Measurements from ENCODE around the gene COPB1. TPM values are rescaled to one million over a fixed set of nuclear protein-coding genes. Genes with fewer than 3 reads are reported as not detected.
A peak's percentile ranks its signal among the peaks of the same experiment; 100 is the strongest.

Gene COPB1
- total RNA-seq, 4 donors from 2014 or later = 30.7 to 91.9 (median 60.9) TPM

DNA sequence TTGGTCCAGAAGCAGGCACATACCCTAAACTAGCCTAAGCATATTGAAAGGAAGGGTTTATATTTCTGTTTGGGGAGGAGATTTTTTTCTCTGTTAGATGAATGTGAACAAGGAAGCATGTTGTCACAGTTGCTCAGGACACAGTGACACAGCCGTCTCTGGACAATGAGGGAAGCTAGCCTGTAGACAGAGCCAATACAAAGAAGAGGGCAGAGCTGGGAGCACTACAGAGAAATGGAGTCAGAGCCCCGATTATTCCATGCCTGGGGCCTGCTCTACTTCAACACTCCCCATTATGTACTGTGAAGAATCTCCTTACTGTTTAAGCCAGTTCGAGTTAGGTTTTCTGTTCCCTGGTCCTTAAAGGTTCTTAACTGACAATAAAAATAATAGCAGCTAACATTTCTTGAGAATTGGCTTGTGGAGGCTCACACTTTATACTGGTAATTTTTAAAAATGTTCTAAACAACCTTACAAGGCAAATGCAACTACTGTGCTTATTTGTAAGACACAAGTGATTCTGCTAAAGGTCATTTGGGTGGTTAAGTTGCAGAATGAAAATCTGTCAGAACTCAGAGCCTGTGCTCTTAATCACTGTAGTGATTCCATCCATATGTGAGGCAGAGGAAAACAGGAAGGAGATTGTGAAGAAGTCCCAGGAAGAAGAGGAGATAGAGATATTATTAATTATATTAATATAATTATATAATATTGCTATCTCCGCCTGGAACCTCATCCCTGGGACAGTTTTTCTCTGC, 81.8 kb downstream of the COPB1 start:
- no peak for TF ChIP-seq POLR2A (IDR thresholded peaks at IDR 0.05)
- no peak for TF ChIP-seq EP300 (IDR thresholded peaks at IDR 0.05; ENCODE audit: low read depth)
- TF ChIP-seq, protein P1, sequence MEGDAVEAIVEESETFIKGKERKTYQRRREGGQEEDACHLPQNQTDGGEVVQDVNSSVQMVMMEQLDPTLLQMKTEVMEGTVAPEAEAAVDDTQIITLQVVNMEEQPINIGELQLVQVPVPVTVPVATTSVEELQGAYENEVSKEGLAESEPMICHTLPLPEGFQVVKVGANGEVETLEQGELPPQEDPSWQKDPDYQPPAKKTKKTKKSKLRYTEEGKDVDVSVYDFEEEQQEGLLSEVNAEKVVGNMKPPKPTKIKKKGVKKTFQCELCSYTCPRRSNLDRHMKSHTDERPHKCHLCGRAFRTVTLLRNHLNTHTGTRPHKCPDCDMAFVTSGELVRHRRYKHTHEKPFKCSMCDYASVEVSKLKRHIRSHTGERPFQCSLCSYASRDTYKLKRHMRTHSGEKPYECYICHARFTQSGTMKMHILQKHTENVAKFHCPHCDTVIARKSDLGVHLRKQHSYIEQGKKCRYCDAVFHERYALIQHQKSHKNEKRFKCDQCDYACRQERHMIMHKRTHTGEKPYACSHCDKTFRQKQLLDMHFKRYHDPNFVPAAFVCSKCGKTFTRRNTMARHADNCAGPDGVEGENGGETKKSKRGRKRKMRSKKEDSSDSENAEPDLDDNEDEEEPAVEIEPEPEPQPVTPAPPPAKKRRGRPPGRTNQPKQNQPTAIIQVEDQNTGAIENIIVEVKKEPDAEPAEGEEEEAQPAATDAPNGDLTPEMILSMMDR (IDR thresholded peaks at IDR 0.05) = no peak
- TF ChIP-seq POLR2AphosphoS5 (IDR thresholded peaks at IDR 0.05) = no peak
- H3K27ac ChIP-seq = peak overlapping the region in 3 of 4 donors; percentile 7 to 46 (median 35)
- 73 to 82% methylated on average over 2 to 4 of the region's 4 CpGs for WGBS, 2 donors (ENCODE audit: low coverage in 1 of 2)
- no peaks in the 10 kb centered on the region for H3K9me3 ChIP-seq
- no peak overlapping the region for H3K4me3 ChIP-seq
- peaks cover under 1 to 6% (median 4%) of the 10 kb centered on the region in 4 donors for H3K4me1 ChIP-seq
- in situ Hi-C loops (cut with MboI; ENCODE audit: low pct_ligation_motif_present in 1 of 4, low pct_unique_long_range_greater_than_20kb in 1 of 4, low sequenced_read_pairs in 3 of 4) = loop anchor here in 1 of 4 donors (25.0 kb wide), 1 partner anchor 130 kb away; no protein-coding TSS in a partner anchor
- DNase-seq = no peak
- intact Hi-C loops (cut with DNase I; ENCODE audit: low total_unique reads) = no loop called here
- no peaks in the 10 kb centered on the region for H3K27me3 ChIP-seq
- no peaks in the 10 kb centered on the region for H3K36me3 ChIP-seq

DNA sequence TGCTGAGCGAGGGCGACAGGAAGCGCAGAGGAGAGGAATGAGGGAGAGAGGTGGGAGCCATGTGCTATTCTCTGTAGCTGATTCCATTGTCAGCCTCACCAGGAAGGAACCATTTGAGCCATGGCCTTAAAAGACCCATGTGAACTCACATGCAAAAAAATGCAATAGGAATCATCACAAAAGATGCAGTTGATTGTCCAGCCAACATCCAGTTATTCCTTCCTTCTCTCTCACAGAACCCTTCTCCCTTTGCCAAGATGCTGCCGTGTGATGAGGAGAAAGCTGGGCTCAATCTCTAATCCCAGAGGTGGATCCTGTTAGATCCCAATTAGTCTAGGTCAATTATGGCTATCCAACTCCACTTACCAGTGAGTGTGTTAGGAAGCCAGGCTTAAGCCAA, 82.4 kb downstream of the COPB1 start:
- Histone ChIP-seq H3K27me3 (no peaks in the 10 kb centered on the region), H3K27ac (peak overlapping the region in 2 of 4 donors; percentile 7 to 46), H3K4me1 (peaks cover 0 to 6% (median 2%) of the 10 kb centered on the region in 4 donors), H3K36me3 (no peaks in the 10 kb centered on the region), H3K9me3 (no peaks in the 10 kb centered on the region), H3K4me3 (no peak overlapping the region)
- in situ Hi-C loops (cut with MboI; ENCODE audit: low pct_ligation_motif_present in 1 of 4, low pct_unique_long_range_greater_than_20kb in 1 of 4, low sequenced_read_pairs in 3 of 4) = loop anchor here in 1 of 4 donors (25.0 kb wide), 1 partner anchor 130 kb away; no protein-coding TSS in a partner anchor
- intact Hi-C loops (cut with DNase I; ENCODE audit: low total_unique reads) = no loop called here
- TF ChIP-seq POLR2A (IDR thresholded peaks at IDR 0.05) = no peak
- no peak for TF ChIP-seq POLR2AphosphoS5 (IDR thresholded peaks at IDR 0.05)
- no peak for TF ChIP-seq EP300 (IDR thresholded peaks at IDR 0.05; ENCODE audit: low read depth)
- TF ChIP-seq, protein P1 (IDR thresholded peaks at IDR 0.05) = no peak
- DNase-seq = no peak
- WGBS, 2 donors (ENCODE audit: low coverage in 1 of 2) = 60 to 90% methylated on average over 4 of the region's 4 CpGs

DNA sequence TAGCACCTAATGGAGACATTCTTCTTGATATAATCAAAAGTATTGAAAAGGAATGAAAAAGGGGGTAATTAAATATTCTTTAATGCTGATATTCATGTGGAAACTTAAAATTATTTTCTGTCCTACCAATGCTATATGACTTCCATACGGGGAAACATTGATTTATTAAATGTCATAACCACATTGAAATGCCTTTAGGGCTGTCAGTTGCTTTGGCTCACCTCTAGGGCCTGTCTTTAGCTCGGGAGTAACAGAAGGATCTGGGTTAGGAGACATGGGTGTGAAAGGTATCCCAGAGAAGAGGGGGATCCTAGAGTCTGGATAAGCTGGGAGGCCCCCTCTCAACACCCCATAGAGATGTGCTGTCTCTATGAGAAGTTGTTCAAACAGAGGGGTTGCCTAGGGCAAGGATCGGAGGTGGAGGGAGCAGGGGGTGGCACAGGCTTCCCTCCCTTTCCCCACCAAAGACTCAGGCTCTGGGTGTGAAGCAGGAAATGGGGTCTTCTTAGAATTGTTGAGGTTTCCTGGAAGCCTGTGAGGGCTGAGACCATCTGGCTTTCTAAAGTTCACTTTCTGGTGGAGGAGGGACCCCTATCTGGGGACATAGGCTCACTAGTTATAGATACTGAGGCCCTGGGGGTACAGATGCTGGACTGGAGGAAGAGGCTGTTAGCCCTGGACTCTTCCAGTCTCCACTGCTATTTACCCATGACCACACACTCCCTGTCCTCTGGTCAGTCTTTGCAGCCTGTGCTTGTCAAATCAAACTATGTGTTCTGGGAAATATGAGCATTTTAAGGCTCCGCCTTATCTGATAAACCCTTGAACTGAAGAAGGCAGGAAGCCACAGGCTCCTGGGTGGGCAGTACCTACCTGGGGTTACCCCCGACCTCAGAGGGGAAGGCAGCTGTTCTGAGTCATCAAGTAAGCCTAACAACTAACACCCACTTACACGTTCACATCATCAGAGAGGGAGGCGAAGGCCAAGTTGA, 84.8 kb downstream of the COPB1 start:
- in situ Hi-C loops (cut with MboI; ENCODE audit: low pct_ligation_motif_present in 1 of 4, low pct_unique_long_range_greater_than_20kb in 1 of 4, low sequenced_read_pairs in 3 of 4) = loop anchor here in 1 of 4 donors (25.0 kb wide), 1 partner anchor 127 kb away; no protein-coding TSS in a partner anchor
- Histone ChIP-seq H3K4me1 (peaks cover 0 to 6% (median 1%) of the 10 kb centered on the region in 4 donors), H3K9me3 (no peaks in the 10 kb centered on the region), H3K4me3 (no peak overlapping the region), H3K27me3 (no peaks in the 10 kb centered on the region), H3K27ac (peak overlapping the region in 1 of 4 donors; percentile 5), H3K36me3 (no peaks in the 10 kb centered on the region)
- TF ChIP-seq POLR2AphosphoS5 (IDR thresholded peaks at IDR 0.05) (no peak), POLR2A (IDR thresholded peaks at IDR 0.05) (no peak), EP300 (IDR thresholded peaks at IDR 0.05; ENCODE audit: low read depth) (no peak)
- intact Hi-C loops (cut with DNase I; ENCODE audit: low total_unique reads) = no loop called here
- DNase-seq = no peak
- 28 to 79% methylated on average over 2 to 7 of the region's 7 CpGs for WGBS, 2 donors (ENCODE audit: low coverage in 1 of 2)

DNA sequence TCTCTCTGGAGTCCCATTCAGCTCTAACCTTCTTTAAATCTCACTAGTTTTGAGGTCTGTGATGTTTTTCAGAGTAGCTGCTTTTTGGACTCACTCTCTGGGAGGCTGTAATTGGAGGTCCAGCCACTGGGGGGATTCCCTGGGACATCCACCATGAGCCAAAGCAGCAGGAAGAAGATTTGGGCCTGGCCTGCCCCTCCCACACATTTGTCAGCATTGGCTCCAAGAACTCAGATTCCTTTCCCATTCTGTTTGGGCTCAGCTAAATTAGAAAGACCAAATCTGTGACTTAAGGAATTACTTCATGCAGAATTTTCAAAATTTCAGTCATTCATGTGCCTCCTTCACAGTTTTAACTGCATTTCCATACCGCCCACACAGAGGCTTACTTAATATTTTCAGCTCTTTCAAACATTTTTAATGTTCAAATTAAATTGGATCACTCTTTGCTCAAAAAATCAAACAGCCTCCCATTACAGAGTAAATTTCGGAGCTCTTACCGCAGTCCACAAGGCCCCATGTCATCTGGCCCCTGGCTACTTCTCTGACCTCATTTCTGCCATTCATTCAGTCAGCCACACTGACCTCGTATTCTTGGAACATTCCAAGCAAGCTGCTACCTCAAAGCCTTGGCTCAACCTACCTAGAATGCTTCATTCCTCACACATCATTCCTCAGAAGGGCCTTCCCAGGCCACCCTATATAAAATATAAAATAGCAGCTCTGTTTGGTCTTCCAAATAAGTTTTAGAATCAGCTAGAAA, 86.1 kb downstream of the COPB1 start:
- H3K36me3 ChIP-seq = no peaks in the 10 kb centered on the region
- peak overlapping the region in 1 of 4 donors; percentile 10 for H3K27ac ChIP-seq
- H3K4me3 ChIP-seq = no peak overlapping the region
- intact Hi-C loops (cut with DNase I; ENCODE audit: low total_unique reads) (no loop called here), in situ Hi-C loops (cut with MboI; ENCODE audit: low pct_ligation_motif_present in 1 of 4, low pct_unique_long_range_greater_than_20kb in 1 of 4, low sequenced_read_pairs in 3 of 4) (loop anchor here in 1 of 4 donors (25.0 kb wide), 1 partner anchor 126 kb away; no protein-coding TSS in a partner anchor)
- H3K9me3 ChIP-seq = no peaks in the 10 kb centered on the region
- TF ChIP-seq, protein P1 (IDR thresholded peaks at IDR 0.05) = peak in 4 of 5 experiments; percentile 11 to 22 (median 14)
- TF ChIP-seq POLR2A (IDR thresholded peaks at IDR 0.05) = no peak
- TF ChIP-seq POLR2AphosphoS5 (IDR thresholded peaks at IDR 0.05) = no peak
- TF ChIP-seq EP300 (IDR thresholded peaks at IDR 0.05; ENCODE audit: low read depth) = no peak
- H3K4me1 ChIP-seq = peaks cover 0 to 6% (median 1%) of the 10 kb centered on the region in 4 donors
- no peaks in the 10 kb centered on the region for H3K27me3 ChIP-seq
- no peak for DNase-seq
- WGBS, 2 donors (ENCODE audit: low coverage in 1 of 2) = 76 to 79% methylated on average over 4 of the region's 4 CpGs

Measured in transverse colon (tissue), 4 donors.